AG08395 (cell line): ENCODE results near the gene TTC7B.
A peak's percentile ranks its signal among the peaks of the same experiment; 100 is the strongest.

Experiments
- DNase-seq: peaks from one replicate; pipeline ENCODE4 v3.0.0; 2012; ENCODE audit warnings: mixed read lengths, low spot score

TTC7B gene

GRCh38 chr14:90805662-90806540 is 10.3 kb downstream of the TTC7B start:
- DNase-seq, result no peak

- DNase-seq, result no peak
Observed at GRCh38 chr14:90805084-90805391, 11.2 kb downstream of the TTC7B start.

GRCh38 chr14:90804292-90805083 is 11.7 kb downstream of the TTC7B start:
- DNase-seq, result no peak

GRCh38 chr14:90803249-90803648 is 13.0 kb downstream of the TTC7B start:
- DNase-seq, result no peak

- no peak for DNase-seq
Observed at GRCh38 chr14:90799420-90799819, 16.8 kb downstream of the TTC7B start.

GRCh38 chr14:90797919-90798318 is 18.3 kb downstream of the TTC7B start:
- DNase-seq, result no peak

- no peak for DNase-seq
Observed at GRCh38 chr14:90797451-90797850, 18.8 kb downstream of the TTC7B start.

- no peak for DNase-seq
Observed at GRCh38 chr14:90796329-90796728, 19.9 kb downstream of the TTC7B start.

- DNase-seq, result peak; percentile 85
Observed at GRCh38 chr14:90795744-90796143, 20.5 kb downstream of the TTC7B start.

GRCh38 chr14:90791486-90791885 is 24.7 kb downstream of the TTC7B start:
- DNase-seq, result no peak

- DNase-seq, result no peak
Observed at GRCh38 chr14:90788031-90788430, 28.2 kb downstream of the TTC7B start.

- DNase-seq, result no peak
Observed at GRCh38 chr14:90785876-90786450, 30.3 kb downstream of the TTC7B start.

- no peak for DNase-seq
Observed at GRCh38 chr14:90785471-90785870, 30.8 kb downstream of the TTC7B start.

- DNase-seq, result no peak
Observed at GRCh38 chr14:90784621-90785270, 31.5 kb downstream of the TTC7B start.

- no peak for DNase-seq
Observed at GRCh38 chr14:90783344-90783743, 32.9 kb downstream of the TTC7B start.

- DNase-seq, result no peak
Observed at GRCh38 chr14:90782892-90783291, 33.3 kb downstream of the TTC7B start.

- DNase-seq, result no peak
Observed at GRCh38 chr14:90781876-90782275, 34.4 kb downstream of the TTC7B start.

- peak; percentile 28 for DNase-seq
Observed at GRCh38 chr14:90781344-90781761, 34.9 kb downstream of the TTC7B start.

- no peak for DNase-seq
Observed at GRCh38 chr14:90780519-90780918, 35.7 kb downstream of the TTC7B start.

GRCh38 chr14:90778571-90779255 is 37.5 kb downstream of the TTC7B start:
- DNase-seq, result no peak

- no peak for DNase-seq
Observed at GRCh38 chr14:90777830-90778485, 38.3 kb downstream of the TTC7B start.
